Measurements from ENCODE around the gene ELF3.
"Not testable (repeated sequence)": the region's sequence is repeated elsewhere in the genome, so short reads cannot be mapped to it uniquely, and the experiment has no call there.

The ELF3 gene

DNA sequence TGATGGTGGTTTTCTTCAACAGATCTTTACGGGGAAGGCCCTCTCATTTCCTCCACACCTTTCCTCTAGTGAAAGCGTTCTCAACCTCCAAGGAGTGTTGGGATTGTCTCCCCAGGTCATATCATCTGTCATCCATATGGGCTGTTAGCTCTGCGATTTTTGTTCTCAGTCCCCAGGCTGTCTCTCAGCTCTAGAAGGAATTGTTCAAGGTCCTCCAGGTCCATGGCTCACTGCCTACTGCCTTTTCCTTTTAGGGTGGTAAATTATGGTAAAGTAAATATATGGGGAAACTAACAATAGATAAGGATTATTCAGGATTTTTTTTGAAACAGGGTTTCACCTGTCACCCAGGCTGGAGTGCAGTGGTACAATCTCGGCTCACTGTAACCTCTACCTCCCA is 37.6 kb downstream of the ELF3 start:
- Histone ChIP-seq H3K27ac (no peak overlapping the region), H3K4me2 (no peak overlapping the region), H3K4me1 (ENCODE audit: low read depth, poor library complexity, severe bottlenecking) (peaks cover 10% of the 10 kb centered on the region), H3K36me3 (ENCODE audit: insufficient read depth) (no peaks in the 10 kb centered on the region), H4K20me1 (ENCODE audit: insufficient read depth) (no peaks in the 10 kb centered on the region), H3K9ac (no peak overlapping the region), H3K27me3 (ENCODE audit: insufficient read depth, low read depth) (no peaks in the 10 kb centered on the region), H3K4me3 (IDR thresholded peaks at IDR 0.05; ENCODE audit: insufficient read depth, low read depth, low read length) (no peak overlapping the region), H3K79me2 (ENCODE audit: insufficient read depth, low read depth) (no peaks in the 10 kb centered on the region), H2AFZ (ENCODE audit: low read depth) (no peak overlapping the region)
- TF ChIP-seq CTCF (conservative IDR thresholded peaks at IDR 0.05; ENCODE audit: low read depth, low read length), result no peak

- Histone ChIP-seq H3K4me2 (no peak overlapping the region), H3K27me3 (ENCODE audit: insufficient read depth, low read depth) (no peaks in the 10 kb centered on the region), H3K36me3 (ENCODE audit: insufficient read depth) (no peaks in the 10 kb centered on the region), H3K4me3 (IDR thresholded peaks at IDR 0.05; ENCODE audit: insufficient read depth, low read depth, low read length) (no peak overlapping the region), H2AFZ (ENCODE audit: low read depth) (no peak overlapping the region), H3K9ac (no peak overlapping the region), H3K79me2 (ENCODE audit: insufficient read depth, low read depth) (no peaks in the 10 kb centered on the region), H4K20me1 (ENCODE audit: insufficient read depth) (no peaks in the 10 kb centered on the region), H3K4me1 (ENCODE audit: low read depth, poor library complexity, severe bottlenecking) (no peaks in the 10 kb centered on the region), H3K27ac (no peak overlapping the region)
- TF ChIP-seq CTCF (conservative IDR thresholded peaks at IDR 0.05; ENCODE audit: low read depth, low read length), result no peak
These were observed 38.7 kb downstream of the ELF3 start for GRCh38 chr1:202049129-202049528.

- H3K27ac ChIP-seq, result no peak overlapping the region
- H3K36me3 ChIP-seq (ENCODE audit: insufficient read depth), result no peaks in the 10 kb centered on the region
- H2AFZ ChIP-seq (ENCODE audit: low read depth), result no peak overlapping the region
- H3K4me1 ChIP-seq (ENCODE audit: low read depth, poor library complexity, severe bottlenecking), result no peaks in the 10 kb centered on the region
- no peak for TF ChIP-seq CTCF (conservative IDR thresholded peaks at IDR 0.05; ENCODE audit: low read depth, low read length)
- H3K4me3 ChIP-seq (IDR thresholded peaks at IDR 0.05; ENCODE audit: insufficient read depth, low read depth, low read length), result no peak overlapping the region
- H3K4me2 ChIP-seq, result no peak overlapping the region
- no peak overlapping the region for H3K9ac ChIP-seq
- H3K27me3 ChIP-seq (ENCODE audit: insufficient read depth, low read depth), result no peaks in the 10 kb centered on the region
- no peaks in the 10 kb centered on the region for H4K20me1 ChIP-seq (ENCODE audit: insufficient read depth)
- no peaks in the 10 kb centered on the region for H3K79me2 ChIP-seq (ENCODE audit: insufficient read depth, low read depth)
These were observed 43.7 kb downstream of the ELF3 start for GRCh38 chr1:202054094-202054493.

GRCh38 chr1:202054673-202055072 is 44.3 kb downstream of the ELF3 start:
- not testable (repeated sequence) for H3K27ac ChIP-seq; H3K4me1 ChIP-seq (ENCODE audit: low read depth, poor library complexity, severe bottlenecking); H2AFZ ChIP-seq (ENCODE audit: low read depth); H3K4me2 ChIP-seq; H3K36me3 ChIP-seq (ENCODE audit: insufficient read depth); H4K20me1 ChIP-seq (ENCODE audit: insufficient read depth); H3K4me3 ChIP-seq (IDR thresholded peaks at IDR 0.05; ENCODE audit: insufficient read depth, low read depth, low read length); H3K79me2 ChIP-seq (ENCODE audit: insufficient read depth, low read depth); H3K9ac ChIP-seq; H3K27me3 ChIP-seq (ENCODE audit: insufficient read depth, low read depth)

GRCh38 chr1:202056644-202057334 is 46.4 kb downstream of the ELF3 start:
- Histone ChIP-seq H3K9ac (no peak overlapping the region), H4K20me1 (ENCODE audit: insufficient read depth) (no peaks in the 10 kb centered on the region), H2AFZ (ENCODE audit: low read depth) (no peak overlapping the region), H3K36me3 (ENCODE audit: insufficient read depth) (no peaks in the 10 kb centered on the region), H3K27me3 (ENCODE audit: insufficient read depth, low read depth) (no peaks in the 10 kb centered on the region), H3K4me3 (IDR thresholded peaks at IDR 0.05; ENCODE audit: insufficient read depth, low read depth, low read length) (no peak overlapping the region), H3K4me1 (ENCODE audit: low read depth, poor library complexity, severe bottlenecking) (no peaks in the 10 kb centered on the region), H3K79me2 (ENCODE audit: insufficient read depth, low read depth) (no peaks in the 10 kb centered on the region), H3K4me2 (no peak overlapping the region), H3K27ac (no peak overlapping the region)
- no peak for TF ChIP-seq CTCF (conservative IDR thresholded peaks at IDR 0.05; ENCODE audit: low read depth, low read length)

DNA sequence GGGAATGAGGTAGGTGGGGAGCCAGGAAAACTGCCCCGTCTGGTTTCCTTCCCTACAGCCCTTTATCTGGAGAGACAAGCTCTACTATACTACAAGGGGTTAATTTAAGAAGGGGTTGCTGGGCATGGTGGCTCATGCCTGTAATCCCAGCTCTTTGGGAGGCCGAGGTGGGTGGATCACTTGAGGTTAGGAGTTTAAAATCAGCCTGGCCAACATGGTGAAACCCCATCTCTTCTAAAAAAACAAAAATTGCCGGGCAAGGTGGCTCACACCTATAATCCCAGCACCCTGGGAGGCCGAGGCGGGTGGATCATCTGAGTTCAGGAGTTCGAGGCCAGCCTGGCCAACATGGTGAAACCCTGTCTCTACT is 46.9 kb downstream of the ELF3 start:
- H2AFZ ChIP-seq (ENCODE audit: low read depth); H3K27ac ChIP-seq; H3K27me3 ChIP-seq (ENCODE audit: insufficient read depth, low read depth); H3K4me1 ChIP-seq (ENCODE audit: low read depth, poor library complexity, severe bottlenecking); H3K4me2 ChIP-seq; H3K4me3 ChIP-seq (IDR thresholded peaks at IDR 0.05; ENCODE audit: insufficient read depth, low read depth, low read length); H4K20me1 ChIP-seq (ENCODE audit: insufficient read depth); H3K9ac ChIP-seq; H3K79me2 ChIP-seq (ENCODE audit: insufficient read depth, low read depth); H3K36me3 ChIP-seq (ENCODE audit: insufficient read depth): not testable (repeated sequence)

All from KMS-11 (cell line).